ENCODE results near the gene CACNB4.
"Not testable (repeated sequence)": the region's sequence is repeated elsewhere in the genome, so short reads cannot be mapped to it uniquely, and the experiment has no call there.

Gene CACNB4

GRCh38 chr2:152098496-152099366, at the start of gene CACNB4:
TSS of gene CACNB4 (minus strand) at chr2:152099044.
- Histone ChIP-seq H3K27ac (ENCODE audit: low read depth, low read length) (no peak within 1 kb of the TSS), H3K4me1 (ENCODE audit: control insufficient read depth, insufficient read depth, low read length) (peaks cover 17% of the 10 kb centered on the region), H3K9ac (ENCODE audit: low read length) (peak within 1 kb of the TSS; percentile 23), H3K9me3 (ENCODE audit: control insufficient read depth, insufficient read depth, low read depth, low read length) (no peaks in the 10 kb centered on the region), H3K27me3 (ENCODE audit: control insufficient read depth, insufficient read depth, low read length) (peaks cover 80% of the 10 kb centered on the region), H3K4me3 (ENCODE audit: low read depth, low read length) (peak within 1 kb of the TSS; percentile 86), H3K36me3 (ENCODE audit: control insufficient read depth, insufficient read depth, low read length) (no peaks in the 10 kb centered on the region)

GRCh38 chr2:152134488-152135280, 35.8 kb upstream of the CACNB4 start:
- no peak overlapping the region for H3K27ac ChIP-seq (ENCODE audit: low read depth, low read length)
- H3K4me1 ChIP-seq (ENCODE audit: control insufficient read depth, insufficient read depth, low read length): peaks cover 7% of the 10 kb centered on the region
- H3K9me3 ChIP-seq (ENCODE audit: control insufficient read depth, insufficient read depth, low read depth, low read length): no peaks in the 10 kb centered on the region
- no peaks in the 10 kb centered on the region for H3K27me3 ChIP-seq (ENCODE audit: control insufficient read depth, insufficient read depth, low read length)
- no peaks in the 10 kb centered on the region for H3K36me3 ChIP-seq (ENCODE audit: control insufficient read depth, insufficient read depth, low read length)
- H3K9ac ChIP-seq (ENCODE audit: low read length): no peak overlapping the region
- no peak overlapping the region for H3K4me3 ChIP-seq (ENCODE audit: low read depth, low read length)

DNA sequence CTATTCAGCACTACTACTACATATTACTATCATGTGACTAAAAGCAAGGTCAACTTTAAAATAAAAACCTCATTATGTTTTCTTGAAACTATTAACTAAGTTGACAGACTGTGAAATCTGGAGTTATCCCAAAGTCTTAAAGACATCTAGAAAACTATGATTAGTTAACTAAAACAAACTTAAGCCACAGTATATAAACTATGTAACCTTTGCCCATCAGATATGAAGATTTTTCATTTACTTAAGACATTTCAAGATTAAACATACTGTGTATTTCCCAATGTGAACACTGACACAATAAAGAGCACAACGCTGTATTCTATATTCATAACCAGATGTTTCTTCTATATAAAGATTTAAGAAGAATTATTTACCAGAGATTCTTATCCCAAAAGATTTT, 33.5 kb upstream of the CACNB4 start:
- H3K4me1 ChIP-seq (ENCODE audit: control insufficient read depth, insufficient read depth, low read length): peaks cover 7% of the 10 kb centered on the region
- H3K27me3 ChIP-seq (ENCODE audit: control insufficient read depth, insufficient read depth, low read length): no peaks in the 10 kb centered on the region
- H3K27ac ChIP-seq (ENCODE audit: low read depth, low read length): no peak overlapping the region
- no peaks in the 10 kb centered on the region for H3K36me3 ChIP-seq (ENCODE audit: control insufficient read depth, insufficient read depth, low read length)
- H3K9ac ChIP-seq (ENCODE audit: low read length): no peak overlapping the region
- no peaks in the 10 kb centered on the region for H3K9me3 ChIP-seq (ENCODE audit: control insufficient read depth, insufficient read depth, low read depth, low read length)
- H3K4me3 ChIP-seq (ENCODE audit: low read depth, low read length): no peak overlapping the region

- H3K9me3 ChIP-seq (ENCODE audit: control insufficient read depth, insufficient read depth, low read depth, low read length): no peaks in the 10 kb centered on the region
- H3K27me3 ChIP-seq (ENCODE audit: control insufficient read depth, insufficient read depth, low read length): no peaks in the 10 kb centered on the region
- H3K4me1 ChIP-seq (ENCODE audit: control insufficient read depth, insufficient read depth, low read length): no peaks in the 10 kb centered on the region
- H3K9ac ChIP-seq (ENCODE audit: low read length): no peak overlapping the region
- no peak overlapping the region for H3K4me3 ChIP-seq (ENCODE audit: low read depth, low read length)
- H3K36me3 ChIP-seq (ENCODE audit: control insufficient read depth, insufficient read depth, low read length): no peaks in the 10 kb centered on the region; the same call in 1 of the 2 replicates
- H3K27ac ChIP-seq (ENCODE audit: low read depth, low read length): no peak overlapping the region
These were observed 28.8 kb upstream of the CACNB4 start for GRCh38 chr2:152127628-152128027.

DNA sequence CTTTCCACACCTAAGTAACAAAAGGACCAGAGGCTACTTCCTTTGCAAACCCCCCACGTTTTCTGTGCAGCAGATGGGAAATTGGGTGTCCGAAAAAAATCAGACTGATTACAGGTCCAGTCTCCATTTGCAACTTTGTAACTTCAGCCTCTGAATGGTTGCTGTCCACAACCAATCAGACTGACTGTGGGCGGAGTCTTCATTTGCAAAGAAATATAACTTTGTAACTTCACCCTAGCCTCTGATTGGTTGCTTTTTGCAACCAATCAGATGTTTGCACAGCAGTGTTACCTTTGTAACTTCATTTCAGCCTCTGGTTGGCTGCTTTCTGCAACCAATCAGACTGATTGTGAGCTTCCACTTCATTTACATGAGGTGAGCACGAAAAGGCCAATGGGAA, 27.8 kb upstream of the CACNB4 start:
- Histone ChIP-seq H3K4me3 (ENCODE audit: low read depth, low read length) (no peak overlapping the region), H3K4me1 (ENCODE audit: control insufficient read depth, insufficient read depth, low read length) (no peaks in the 10 kb centered on the region), H3K9me3 (ENCODE audit: control insufficient read depth, insufficient read depth, low read depth, low read length) (no peaks in the 10 kb centered on the region), H3K27me3 (ENCODE audit: control insufficient read depth, insufficient read depth, low read length) (no peaks in the 10 kb centered on the region), H3K27ac (ENCODE audit: low read depth, low read length) (no peak overlapping the region), H3K36me3 (ENCODE audit: control insufficient read depth, insufficient read depth, low read length) (no peaks in the 10 kb centered on the region; the same call in 1 of the 2 replicates), H3K9ac (ENCODE audit: low read length) (no peak overlapping the region)

- no peak overlapping the region for H3K4me3 ChIP-seq (ENCODE audit: low read depth, low read length)
- H3K9me3 ChIP-seq (ENCODE audit: control insufficient read depth, insufficient read depth, low read depth, low read length): no peaks in the 10 kb centered on the region
- H3K36me3 ChIP-seq (ENCODE audit: control insufficient read depth, insufficient read depth, low read length): no peaks in the 10 kb centered on the region; the same call in 1 of the 2 replicates
- no peak overlapping the region for H3K27ac ChIP-seq (ENCODE audit: low read depth, low read length)
- H3K27me3 ChIP-seq (ENCODE audit: control insufficient read depth, insufficient read depth, low read length): no peaks in the 10 kb centered on the region
- no peak overlapping the region for H3K9ac ChIP-seq (ENCODE audit: low read length)
- H3K4me1 ChIP-seq (ENCODE audit: control insufficient read depth, insufficient read depth, low read length): 0 out of 2 replicates have a peak, but pooled peaks cover 8% of the 10 kb centered on the region
These were observed 23.3 kb upstream of the CACNB4 start for GRCh38 chr2:152122161-152122560.

- Histone ChIP-seq H3K9ac (ENCODE audit: low read length) (no peak overlapping the region), H3K27me3 (ENCODE audit: control insufficient read depth, insufficient read depth, low read length) (no peaks in the 10 kb centered on the region), H3K4me1 (ENCODE audit: control insufficient read depth, insufficient read depth, low read length) (0 out of 2 replicates have a peak, but pooled peaks cover 8% of the 10 kb centered on the region), H3K27ac (ENCODE audit: low read depth, low read length) (no peak overlapping the region), H3K9me3 (ENCODE audit: control insufficient read depth, insufficient read depth, low read depth, low read length) (no peaks in the 10 kb centered on the region), H3K36me3 (ENCODE audit: control insufficient read depth, insufficient read depth, low read length) (no peaks in the 10 kb centered on the region; the same call in 1 of the 2 replicates), H3K4me3 (ENCODE audit: low read depth, low read length) (no peak overlapping the region)
These were observed 21.6 kb upstream of the CACNB4 start for GRCh38 chr2:152120430-152120829.

- no peaks in the 10 kb centered on the region for H3K27me3 ChIP-seq (ENCODE audit: control insufficient read depth, insufficient read depth, low read length)
- no peaks in the 10 kb centered on the region for H3K36me3 ChIP-seq (ENCODE audit: control insufficient read depth, insufficient read depth, low read length)
- 0 out of 2 replicates have a peak, but pooled peaks cover 8% of the 10 kb centered on the region for H3K4me1 ChIP-seq (ENCODE audit: control insufficient read depth, insufficient read depth, low read length)
- no peak overlapping the region for H3K9ac ChIP-seq (ENCODE audit: low read length)
- H3K27ac ChIP-seq (ENCODE audit: low read depth, low read length): no peak overlapping the region
- no peak overlapping the region for H3K4me3 ChIP-seq (ENCODE audit: low read depth, low read length)
- no peaks in the 10 kb centered on the region for H3K9me3 ChIP-seq (ENCODE audit: control insufficient read depth, insufficient read depth, low read depth, low read length)
These were observed 17.1 kb upstream of the CACNB4 start for GRCh38 chr2:152115952-152116351.

- no peaks in the 10 kb centered on the region for H3K27me3 ChIP-seq (ENCODE audit: control insufficient read depth, insufficient read depth, low read length)
- no peak overlapping the region for H3K27ac ChIP-seq (ENCODE audit: low read depth, low read length)
- H3K9ac ChIP-seq (ENCODE audit: low read length): no peak overlapping the region
- no peaks in the 10 kb centered on the region for H3K36me3 ChIP-seq (ENCODE audit: control insufficient read depth, insufficient read depth, low read length)
- no peaks in the 10 kb centered on the region for H3K9me3 ChIP-seq (ENCODE audit: control insufficient read depth, insufficient read depth, low read depth, low read length)
- 0 out of 2 replicates have a peak, but pooled peaks cover 2% of the 10 kb centered on the region for H3K4me1 ChIP-seq (ENCODE audit: control insufficient read depth, insufficient read depth, low read length)
- H3K4me3 ChIP-seq (ENCODE audit: low read depth, low read length): no peak overlapping the region
These were observed 15.5 kb upstream of the CACNB4 start for GRCh38 chr2:152114366-152114765.

GRCh38 chr2:152107140-152107539, 8.3 kb upstream of the CACNB4 start:
- not testable (repeated sequence) for H3K36me3 ChIP-seq (ENCODE audit: control insufficient read depth, insufficient read depth, low read length); H3K4me1 ChIP-seq (ENCODE audit: control insufficient read depth, insufficient read depth, low read length); H3K4me3 ChIP-seq (ENCODE audit: low read depth, low read length); H3K27ac ChIP-seq (ENCODE audit: low read depth, low read length); H3K9me3 ChIP-seq (ENCODE audit: control insufficient read depth, insufficient read depth, low read depth, low read length); H3K9ac ChIP-seq (ENCODE audit: low read length); H3K27me3 ChIP-seq (ENCODE audit: control insufficient read depth, insufficient read depth, low read length)

GRCh38 chr2:152106464-152106863, 7.6 kb upstream of the CACNB4 start:
- no peaks in the 10 kb centered on the region for H3K9me3 ChIP-seq (ENCODE audit: control insufficient read depth, insufficient read depth, low read depth, low read length)
- H3K9ac ChIP-seq (ENCODE audit: low read length): no peak overlapping the region
- no peak overlapping the region for H3K4me3 ChIP-seq (ENCODE audit: low read depth, low read length)
- no peak overlapping the region for H3K27ac ChIP-seq (ENCODE audit: low read depth, low read length)
- peaks cover 3% of the 10 kb centered on the region for H3K27me3 ChIP-seq (ENCODE audit: control insufficient read depth, insufficient read depth, low read length)
- H3K4me1 ChIP-seq (ENCODE audit: control insufficient read depth, insufficient read depth, low read length): no peaks in the 10 kb centered on the region
- no peaks in the 10 kb centered on the region for H3K36me3 ChIP-seq (ENCODE audit: control insufficient read depth, insufficient read depth, low read length)
